ENCODE measurements around the gene NMBR. TPM values are rescaled to one million over a fixed set of nuclear protein-coding genes. Genes with fewer than 3 reads are reported as not detected.

Gene NMBR
- total RNA-seq, 2 donors from 2014 or later: 0.49 TPM; not detected in 1

DNA sequence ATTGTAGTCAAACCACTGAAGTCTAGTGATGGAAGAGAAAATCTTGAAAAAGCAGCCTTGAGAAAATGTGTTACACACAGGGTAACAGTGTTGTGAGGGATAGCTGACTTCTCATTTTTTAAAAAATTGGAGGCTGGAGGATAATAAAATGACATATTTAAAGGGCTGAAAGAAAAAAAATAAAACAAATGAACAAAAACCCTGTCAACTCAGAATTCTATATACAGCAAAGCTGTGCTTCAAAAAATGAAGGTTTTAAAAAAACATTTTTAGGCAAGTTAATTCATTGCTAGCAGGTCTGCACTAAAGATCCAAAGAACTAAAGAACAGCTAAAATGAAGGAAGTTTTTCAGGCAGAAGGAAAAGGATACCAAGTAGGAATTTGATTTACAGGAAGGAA lies 31.2 kb upstream of the NMBR start:
- DNase-seq (ENCODE audit: low spot score) (no peak), ATAC-seq (ENCODE audit: insufficient number of reproducible peaks, low FRiP score, low read depth) (no peak)
- Histone ChIP-seq H3K27ac (no peak overlapping the region), H3K9me3 (peaks cover 4% of the 10 kb centered on the region), H3K4me3 (no peak overlapping the region), H3K36me3 (peaks cover 3% of the 10 kb centered on the region), H3K27me3 (replicated peaks; ENCODE audit: insufficient read depth) (no peaks in the 10 kb centered on the region), H3K4me1 (ENCODE audit: control insufficient read depth in 1 of 2, low read depth in 2 of 2) (no peaks in the 10 kb centered on the region)
- TF ChIP-seq, protein P1, sequence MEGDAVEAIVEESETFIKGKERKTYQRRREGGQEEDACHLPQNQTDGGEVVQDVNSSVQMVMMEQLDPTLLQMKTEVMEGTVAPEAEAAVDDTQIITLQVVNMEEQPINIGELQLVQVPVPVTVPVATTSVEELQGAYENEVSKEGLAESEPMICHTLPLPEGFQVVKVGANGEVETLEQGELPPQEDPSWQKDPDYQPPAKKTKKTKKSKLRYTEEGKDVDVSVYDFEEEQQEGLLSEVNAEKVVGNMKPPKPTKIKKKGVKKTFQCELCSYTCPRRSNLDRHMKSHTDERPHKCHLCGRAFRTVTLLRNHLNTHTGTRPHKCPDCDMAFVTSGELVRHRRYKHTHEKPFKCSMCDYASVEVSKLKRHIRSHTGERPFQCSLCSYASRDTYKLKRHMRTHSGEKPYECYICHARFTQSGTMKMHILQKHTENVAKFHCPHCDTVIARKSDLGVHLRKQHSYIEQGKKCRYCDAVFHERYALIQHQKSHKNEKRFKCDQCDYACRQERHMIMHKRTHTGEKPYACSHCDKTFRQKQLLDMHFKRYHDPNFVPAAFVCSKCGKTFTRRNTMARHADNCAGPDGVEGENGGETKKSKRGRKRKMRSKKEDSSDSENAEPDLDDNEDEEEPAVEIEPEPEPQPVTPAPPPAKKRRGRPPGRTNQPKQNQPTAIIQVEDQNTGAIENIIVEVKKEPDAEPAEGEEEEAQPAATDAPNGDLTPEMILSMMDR (IDR thresholded peaks at IDR 0.05): no peak

- H3K36me3 ChIP-seq: peaks cover 6% of the 10 kb centered on the region
- H3K9me3 ChIP-seq: peaks cover 4% of the 10 kb centered on the region
- no peak overlapping the region for H3K4me3 ChIP-seq
- no peaks in the 10 kb centered on the region for H3K27me3 ChIP-seq (replicated peaks; ENCODE audit: insufficient read depth)
- TF ChIP-seq, protein P1 (IDR thresholded peaks at IDR 0.05): no peak
- ATAC-seq (ENCODE audit: insufficient number of reproducible peaks, low FRiP score, low read depth): no peak
- no peak for DNase-seq (ENCODE audit: low spot score)
- H3K4me1 ChIP-seq (ENCODE audit: control insufficient read depth in 1 of 2, low read depth in 2 of 2): no peaks in the 10 kb centered on the region
- H3K27ac ChIP-seq: no peak overlapping the region
These were observed 27.8 kb upstream of the NMBR start for GRCh38 chr6:142174703-142175102.

- Histone ChIP-seq H3K4me3 (no peak overlapping the region), H3K9me3 (peaks cover 4% of the 10 kb centered on the region), H3K27ac (no peak overlapping the region), H3K36me3 (peaks cover 6% of the 10 kb centered on the region), H3K4me1 (ENCODE audit: control insufficient read depth in 1 of 2, low read depth in 2 of 2) (no peaks in the 10 kb centered on the region), H3K27me3 (replicated peaks; ENCODE audit: insufficient read depth) (no peaks in the 10 kb centered on the region)
- no peak for DNase-seq (ENCODE audit: low spot score)
- ATAC-seq (ENCODE audit: insufficient number of reproducible peaks, low FRiP score, low read depth): no peak
- TF ChIP-seq, protein P1 (IDR thresholded peaks at IDR 0.05): no peak
These were observed 27.1 kb upstream of the NMBR start for GRCh38 chr6:142173980-142174379.

GRCh38 chr6:142172758-142173157 lies 25.8 kb upstream of the NMBR start:
- H3K27me3 ChIP-seq (replicated peaks; ENCODE audit: insufficient read depth): no peaks in the 10 kb centered on the region
- no peak for ATAC-seq (ENCODE audit: insufficient number of reproducible peaks, low FRiP score, low read depth)
- no peak for DNase-seq (ENCODE audit: low spot score)
- TF ChIP-seq, protein P1 (IDR thresholded peaks at IDR 0.05): no peak
- H3K9me3 ChIP-seq: no peaks in the 10 kb centered on the region
- H3K4me1 ChIP-seq (ENCODE audit: control insufficient read depth in 1 of 2, low read depth in 2 of 2): no peaks in the 10 kb centered on the region
- no peak overlapping the region for H3K4me3 ChIP-seq
- H3K36me3 ChIP-seq: peaks cover 6% of the 10 kb centered on the region
- H3K27ac ChIP-seq: no peak overlapping the region

- Histone ChIP-seq H3K4me3 (no peak overlapping the region), H3K27me3 (replicated peaks; ENCODE audit: insufficient read depth) (no peaks in the 10 kb centered on the region), H3K9me3 (no peaks in the 10 kb centered on the region), H3K36me3 (peaks cover 6% of the 10 kb centered on the region), H3K27ac (no peak overlapping the region), H3K4me1 (ENCODE audit: control insufficient read depth in 1 of 2, low read depth in 2 of 2) (no peaks in the 10 kb centered on the region)
- TF ChIP-seq, protein P1 (IDR thresholded peaks at IDR 0.05): no peak
- ATAC-seq (ENCODE audit: insufficient number of reproducible peaks, low FRiP score, low read depth) (no peak), DNase-seq (ENCODE audit: low spot score) (no peak)
These were observed 24.4 kb upstream of the NMBR start for GRCh38 chr6:142171351-142171750.

Data from thoracic aorta (tissue), 2 donors.